ENCODE results near the gene TSPO. TPM values are rescaled to one million over a fixed set of nuclear protein-coding genes. Genes with fewer than 3 reads are reported as not detected.

The TSPO gene
- polyA plus RNA-seq, 1 donor from 2014 or later, result 125 TPM

DNA sequence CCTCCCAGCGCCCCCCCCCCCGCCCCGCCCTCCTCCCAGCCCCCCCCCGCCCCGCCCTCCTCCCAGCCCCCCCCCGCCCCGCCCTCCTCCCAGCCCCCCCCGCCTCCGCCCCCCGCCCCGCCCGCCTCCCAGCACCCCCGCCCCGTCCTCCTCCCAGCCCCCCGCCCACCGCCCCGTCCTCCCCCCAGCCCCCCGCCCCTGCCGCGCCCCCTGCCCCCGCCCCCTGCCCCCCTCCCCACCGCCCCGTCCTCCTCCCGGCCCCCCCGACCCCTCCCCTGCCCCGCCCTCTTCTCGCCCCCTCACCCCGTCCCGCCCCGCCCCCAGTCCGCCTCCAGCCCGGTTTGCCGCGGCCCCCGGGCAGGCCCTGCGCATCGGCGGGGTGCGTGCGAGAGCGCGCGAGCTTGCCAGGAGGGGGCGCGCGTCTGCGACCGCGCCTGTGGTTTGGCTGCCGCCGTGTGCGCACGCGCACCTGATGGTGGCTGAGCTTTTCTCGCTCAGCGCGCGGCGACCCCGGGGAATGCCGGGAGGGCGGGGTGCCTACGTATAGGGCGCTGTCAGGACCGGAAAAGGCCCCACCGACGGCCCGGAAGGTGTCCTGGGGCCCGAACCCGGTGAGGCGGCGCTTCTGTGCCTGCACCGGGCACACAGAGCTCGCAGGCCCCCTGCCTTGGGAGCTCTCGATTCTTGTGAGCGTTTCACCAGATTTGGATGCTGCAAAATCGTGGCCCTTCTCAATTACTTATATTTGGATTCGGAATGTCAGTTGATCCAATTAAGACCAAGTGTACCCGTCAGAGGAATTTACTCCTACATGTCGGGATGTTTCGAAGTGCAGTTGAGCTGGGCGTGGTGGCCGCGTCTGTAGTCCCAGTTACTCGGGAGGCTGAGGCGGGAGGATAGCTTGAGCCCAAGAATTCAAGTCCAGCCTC, 36.1 kb downstream of the TSPO start:
- Mint-ChIP-seq H3K27me3 (no peaks in the 10 kb centered on the region), H3K4me3 (peak overlapping the region; percentile 81 to 96 (median 92)), H3K9me3 (peaks cover 0 to 7% (median 0%) of the 10 kb centered on the region in 3 donors), H3K4me1 (peaks cover 0 to 8% (median 5%) of the 10 kb centered on the region in 3 donors), H3K27ac (peak overlapping the region; percentile 97 to 100 (median 98)), H3K36me3 (no peaks in the 10 kb centered on the region)

DNA sequence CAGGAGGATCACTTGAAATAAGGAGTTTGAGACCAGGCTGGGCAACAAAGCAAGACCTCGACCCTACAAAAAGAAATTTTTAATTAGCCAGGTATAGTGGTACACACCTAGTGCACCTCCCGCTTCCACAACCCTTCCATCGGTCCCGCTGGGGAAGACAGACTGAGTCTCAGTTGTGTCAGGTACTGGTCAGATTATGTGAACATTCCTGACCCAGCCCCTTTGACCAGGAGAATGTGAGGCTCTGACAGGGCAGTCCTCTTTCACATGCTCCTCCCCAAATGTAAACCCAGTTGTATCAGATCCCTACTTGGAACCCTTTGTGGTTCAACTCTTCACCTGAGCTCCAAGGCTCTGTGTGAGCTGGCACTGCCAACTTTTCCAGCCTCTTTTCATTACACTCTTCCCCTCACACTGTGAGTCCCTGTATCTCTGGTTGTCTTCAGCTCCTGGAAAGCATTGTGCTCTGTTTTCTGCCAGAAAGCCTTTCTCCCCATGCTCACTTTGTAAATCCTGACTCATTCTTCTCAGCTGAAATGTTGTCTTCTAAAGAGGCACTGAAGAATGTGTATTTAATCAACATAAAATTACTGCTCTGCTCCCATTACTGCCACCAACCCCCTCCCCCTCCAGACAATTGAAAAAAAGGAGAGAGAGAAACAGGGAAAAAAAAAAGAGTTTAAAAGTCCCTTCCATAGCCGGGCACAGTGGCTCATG, 37.6 kb downstream of the TSPO start:
- peaks cover 0 to 7% (median 5%) of the 10 kb centered on the region in 3 donors for H3K4me1 Mint-ChIP-seq
- peak overlapping the region in 2 of 3 donors; percentile 74 to 84 for H3K27ac Mint-ChIP-seq
- H3K36me3 Mint-ChIP-seq, result no peaks in the 10 kb centered on the region
- peak overlapping the region in 3 of 4 donors; percentile 65 to 84 (median 82) for H3K4me3 Mint-ChIP-seq
- H3K9me3 Mint-ChIP-seq, result peaks cover 0 to 7% (median 0%) of the 10 kb centered on the region in 3 donors
- peaks cover 1% of the 10 kb centered on the region for H3K27me3 Mint-ChIP-seq

DNA sequence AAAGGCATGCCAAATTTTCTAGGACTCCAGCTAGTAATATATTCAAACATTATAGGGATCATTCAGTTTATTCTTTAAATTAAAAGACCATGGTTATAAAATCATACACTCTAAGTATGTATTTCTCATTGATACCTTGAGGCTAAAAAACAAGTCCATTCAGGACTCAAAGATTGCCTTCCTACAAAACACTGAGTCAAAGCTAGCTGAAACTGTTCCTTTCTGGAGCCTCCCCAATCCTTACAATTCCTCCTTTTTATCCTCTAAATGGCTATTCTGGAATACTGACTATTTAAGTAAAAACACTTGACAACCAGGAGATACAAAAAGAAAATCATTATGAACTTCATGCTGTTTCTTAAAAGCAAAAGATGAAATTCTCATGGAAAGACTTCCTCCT, 40.5 kb downstream of the TSPO start:
- H3K27me3 Mint-ChIP-seq, result peaks cover 4% of the 10 kb centered on the region
- H3K4me1 Mint-ChIP-seq, result peaks cover 0 to 3% (median 2%) of the 10 kb centered on the region in 3 donors
- peak overlapping the region in 1 of 4 donors; percentile 37 for H3K4me3 Mint-ChIP-seq
- no peaks in the 10 kb centered on the region for H3K36me3 Mint-ChIP-seq
- peaks cover 0 to 7% (median 0%) of the 10 kb centered on the region in 3 donors for H3K9me3 Mint-ChIP-seq
- H3K27ac Mint-ChIP-seq, result peak overlapping the region in 1 of 3 donors; percentile 23

DNA sequence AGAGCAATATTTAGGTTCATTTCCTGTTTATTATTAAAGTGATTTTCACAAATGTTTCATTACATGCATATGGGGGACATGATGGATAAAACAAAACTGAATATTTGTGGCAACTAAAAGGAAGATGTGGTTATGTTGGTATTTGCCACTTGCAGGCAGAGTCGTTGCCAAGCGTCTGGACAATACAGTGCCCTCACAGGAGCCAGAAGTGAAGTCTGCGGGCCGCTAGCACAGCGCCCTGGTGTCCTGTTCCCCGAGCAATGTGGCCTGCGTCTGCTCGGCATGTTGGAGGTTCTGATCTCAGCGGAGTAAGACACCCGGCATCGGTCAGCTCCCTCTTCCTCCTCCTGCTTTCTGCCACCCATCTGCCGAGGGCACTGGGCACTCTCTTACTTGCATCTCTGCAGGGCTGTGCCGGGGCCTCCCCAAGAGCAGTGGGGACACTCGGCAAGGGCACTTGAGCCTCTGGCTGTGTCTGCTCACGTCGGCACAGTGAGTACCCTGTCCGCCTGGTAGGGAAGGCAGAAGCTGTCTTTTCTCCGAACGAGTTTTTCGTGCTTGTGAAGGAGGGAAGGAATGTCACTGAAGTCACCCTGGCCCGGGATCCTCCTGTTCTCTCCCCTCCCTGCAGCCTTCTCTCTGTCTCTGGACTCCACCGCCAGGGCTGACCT, 46.0 kb downstream of the TSPO start:
- H3K27me3 Mint-ChIP-seq, result peaks cover 24% of the 10 kb centered on the region
- no peak overlapping the region for H3K27ac Mint-ChIP-seq
- H3K4me3 Mint-ChIP-seq, result no peak overlapping the region
- H3K36me3 Mint-ChIP-seq, result no peaks in the 10 kb centered on the region
- H3K4me1 Mint-ChIP-seq, result no peaks in the 10 kb centered on the region
- peaks cover 0 to under 1% (median 0%) of the 10 kb centered on the region in 3 donors for H3K9me3 Mint-ChIP-seq

DNA sequence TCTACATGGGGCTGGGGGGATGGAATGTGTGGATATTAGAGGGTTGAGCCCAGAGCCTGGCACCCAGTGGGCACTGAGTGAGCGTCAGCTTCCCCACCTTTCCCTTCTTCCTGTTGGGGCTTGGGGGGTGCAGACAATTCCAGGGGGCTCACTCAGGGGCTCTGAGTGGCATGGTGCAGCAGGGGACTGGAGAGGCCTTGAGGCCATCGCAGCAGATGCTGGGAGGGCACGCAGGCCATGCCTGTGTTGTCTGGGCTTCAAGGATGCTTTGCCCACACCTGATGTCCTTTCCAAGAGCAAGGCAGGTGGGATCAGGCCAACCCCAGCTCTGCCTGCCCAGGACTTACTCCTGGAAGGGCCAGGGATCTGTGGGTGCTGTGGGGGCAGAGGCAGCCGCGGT, 46.8 kb downstream of the TSPO start:
- Mint-ChIP-seq H3K4me1 (no peaks in the 10 kb centered on the region), H3K36me3 (no peaks in the 10 kb centered on the region), H3K4me3 (no peak overlapping the region), H3K27me3 (peaks cover 23% of the 10 kb centered on the region), H3K27ac (no peak overlapping the region), H3K9me3 (peaks cover 0 to 1% (median 0%) of the 10 kb centered on the region in 3 donors)

DNA sequence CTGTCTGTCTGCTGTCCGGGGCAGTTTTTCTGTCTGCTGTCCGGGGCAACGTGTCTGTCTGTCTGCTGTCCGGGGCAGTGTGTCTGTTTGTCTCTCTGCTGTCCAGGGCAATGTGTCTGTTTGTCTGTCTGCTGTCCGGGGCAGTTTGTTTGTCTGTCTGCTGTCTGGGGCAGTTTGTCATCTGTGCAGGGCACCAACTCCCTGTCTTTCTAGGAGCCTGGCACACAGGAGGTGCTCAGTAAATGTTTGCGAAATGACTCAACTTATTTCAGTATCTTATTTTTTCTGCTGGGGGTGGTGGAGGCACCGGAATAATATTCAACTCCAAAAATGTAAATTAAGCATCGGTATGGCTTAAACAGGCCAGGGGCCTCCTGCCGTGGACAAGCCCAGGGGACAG, 47.6 kb downstream of the TSPO start:
- Mint-ChIP-seq H3K4me3 (no peak overlapping the region), H3K27me3 (peaks cover 23% of the 10 kb centered on the region), H3K27ac (no peak overlapping the region), H3K4me1 (no peaks in the 10 kb centered on the region), H3K36me3 (no peaks in the 10 kb centered on the region), H3K9me3 (peaks cover 0 to 1% (median 0%) of the 10 kb centered on the region in 3 donors)

DNA sequence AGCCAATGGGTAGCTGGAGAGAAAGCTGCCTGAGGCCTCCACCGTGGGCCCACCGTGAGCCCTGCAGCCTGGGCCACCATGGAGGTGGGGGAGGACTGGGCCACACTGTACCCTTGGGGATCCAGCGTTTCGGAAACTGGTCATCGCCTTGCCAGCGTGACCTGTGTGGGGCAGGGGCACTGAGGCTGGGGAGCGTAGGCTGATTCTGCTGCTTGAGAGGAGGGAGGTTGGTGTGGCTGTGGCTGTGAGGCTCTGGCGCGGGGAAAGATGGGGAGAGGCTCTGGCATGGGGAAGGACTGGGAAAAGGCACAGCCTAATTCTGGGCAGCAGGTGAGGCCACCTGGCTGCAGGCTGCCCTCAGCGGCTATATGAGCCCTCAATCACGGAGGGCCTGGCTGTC, 48.2 kb downstream of the TSPO start:
- Mint-ChIP-seq H3K36me3 (no peaks in the 10 kb centered on the region), H3K4me1 (no peaks in the 10 kb centered on the region), H3K27me3 (peaks cover 23% of the 10 kb centered on the region), H3K27ac (no peak overlapping the region), H3K9me3 (peaks cover 0 to 1% (median 0%) of the 10 kb centered on the region in 3 donors), H3K4me3 (no peak overlapping the region)

DNA sequence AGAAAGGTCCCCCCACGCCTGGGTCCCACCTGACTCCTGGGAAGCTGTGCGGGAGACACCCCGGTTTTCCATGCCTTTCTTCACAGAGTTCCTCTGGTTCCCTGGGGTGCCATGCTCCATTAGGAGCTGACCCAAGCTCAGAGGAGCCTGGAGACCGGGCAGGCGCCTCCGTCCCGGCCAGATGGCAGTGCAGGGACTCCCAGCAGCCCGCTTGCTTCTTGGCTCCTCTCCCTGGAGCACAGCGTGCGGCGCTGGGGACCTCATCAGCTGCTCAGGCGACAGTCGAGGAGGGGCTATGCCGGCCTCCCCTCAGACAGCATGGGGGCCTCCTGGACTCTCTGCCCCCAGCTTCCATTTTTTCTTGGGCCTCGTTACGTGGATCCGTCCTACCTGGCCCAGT, 48.7 kb downstream of the TSPO start:
- peaks cover 23% of the 10 kb centered on the region for H3K27me3 Mint-ChIP-seq
- H3K36me3 Mint-ChIP-seq, result no peaks in the 10 kb centered on the region
- H3K4me3 Mint-ChIP-seq, result no peak overlapping the region
- H3K4me1 Mint-ChIP-seq, result no peaks in the 10 kb centered on the region
- H3K9me3 Mint-ChIP-seq, result peaks cover 0 to 1% (median 0%) of the 10 kb centered on the region in 3 donors
- H3K27ac Mint-ChIP-seq, result peak overlapping the region in 1 of 3 donors; percentile 59

DNA sequence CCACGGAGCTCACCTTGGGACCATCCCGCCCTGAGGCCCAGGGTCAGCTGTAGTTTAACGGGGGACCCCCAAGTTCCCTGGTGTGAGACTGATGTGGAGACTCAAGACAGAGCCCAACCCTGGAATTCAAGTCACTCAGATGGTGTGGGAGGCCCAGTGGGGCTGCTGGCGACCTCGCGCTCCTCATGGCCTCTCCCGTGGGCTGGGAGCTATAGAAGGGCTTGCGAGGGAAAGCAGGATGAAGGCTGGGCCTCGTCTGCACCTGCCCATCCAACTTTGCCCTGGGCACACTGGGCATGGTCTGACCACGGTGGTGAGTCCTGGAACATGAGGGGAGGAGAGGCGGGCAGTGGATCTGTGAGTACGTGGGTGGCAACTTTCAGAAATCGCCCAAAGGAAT, 49.2 kb downstream of the TSPO start:
- H3K4me3 Mint-ChIP-seq, result no peak overlapping the region
- peaks cover 21% of the 10 kb centered on the region for H3K27me3 Mint-ChIP-seq
- no peaks in the 10 kb centered on the region for H3K36me3 Mint-ChIP-seq
- H3K9me3 Mint-ChIP-seq, result peaks cover 0 to 1% (median 0%) of the 10 kb centered on the region in 3 donors
- no peaks in the 10 kb centered on the region for H3K4me1 Mint-ChIP-seq
- H3K27ac Mint-ChIP-seq, result no peak overlapping the region

DNA sequence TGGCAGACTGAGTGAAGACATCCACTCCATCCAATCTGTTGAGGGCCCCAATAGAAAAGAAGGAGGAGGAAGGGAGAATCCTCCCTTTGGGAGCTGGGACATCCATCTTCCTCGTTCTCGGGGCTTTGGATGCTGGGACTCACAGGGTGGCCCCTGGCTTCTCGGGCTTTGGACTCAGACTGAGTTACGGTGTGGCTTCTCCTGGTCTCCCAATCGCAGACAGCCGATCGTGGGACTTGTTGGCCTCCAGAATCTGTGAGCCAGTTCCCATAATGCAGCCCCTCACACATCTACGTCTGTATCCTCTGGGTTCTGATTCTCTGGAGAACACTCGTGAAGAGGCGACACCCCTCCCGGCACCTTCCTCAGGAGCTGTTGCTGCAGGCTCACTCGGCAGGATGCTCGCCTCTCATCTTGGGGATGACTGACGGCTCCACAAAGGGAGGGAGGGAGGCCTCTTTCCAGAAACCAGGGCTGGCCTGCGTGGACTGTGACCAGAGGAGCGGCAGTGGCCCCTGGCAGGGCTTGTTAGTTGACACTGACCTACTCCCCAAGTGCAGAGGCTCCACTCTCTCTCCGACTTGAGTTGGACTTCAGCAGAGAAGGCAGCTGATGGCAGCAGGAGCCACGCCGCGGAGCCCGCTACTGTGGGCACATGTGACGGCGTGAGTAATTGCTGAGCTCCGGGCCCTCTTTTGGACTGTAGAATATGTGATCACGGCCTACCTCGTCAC, 50.3 kb downstream of the TSPO start:
- H3K9me3 Mint-ChIP-seq, result peaks cover 0 to 1% (median 0%) of the 10 kb centered on the region in 3 donors
- H3K36me3 Mint-ChIP-seq, result no peaks in the 10 kb centered on the region
- H3K27me3 Mint-ChIP-seq, result peaks cover 20% of the 10 kb centered on the region
- H3K27ac Mint-ChIP-seq, result no peak overlapping the region
- no peak overlapping the region for H3K4me3 Mint-ChIP-seq
- H3K4me1 Mint-ChIP-seq, result no peaks in the 10 kb centered on the region

DNA sequence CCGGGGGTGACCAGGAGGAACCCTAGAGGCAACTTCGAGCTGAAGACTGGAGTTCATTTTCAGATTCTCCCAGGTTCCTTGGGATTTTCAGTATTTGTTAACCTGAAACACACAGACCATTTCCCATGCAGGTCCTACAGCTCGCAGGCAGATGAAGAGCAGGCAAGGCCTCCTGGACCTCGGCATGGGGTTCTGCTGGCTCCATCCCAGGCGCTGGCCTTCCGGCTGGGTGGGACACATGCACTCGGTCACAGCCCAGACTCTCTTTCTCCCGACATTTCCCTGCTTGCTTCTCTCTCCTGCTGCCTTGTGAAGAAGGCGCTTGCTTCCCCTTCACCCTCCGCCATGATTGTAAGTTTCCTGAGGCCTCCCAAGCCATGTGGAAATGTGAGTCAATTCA, 51.0 kb downstream of the TSPO start:
- Mint-ChIP-seq H3K27ac (no peak overlapping the region), H3K36me3 (no peaks in the 10 kb centered on the region)

DNA sequence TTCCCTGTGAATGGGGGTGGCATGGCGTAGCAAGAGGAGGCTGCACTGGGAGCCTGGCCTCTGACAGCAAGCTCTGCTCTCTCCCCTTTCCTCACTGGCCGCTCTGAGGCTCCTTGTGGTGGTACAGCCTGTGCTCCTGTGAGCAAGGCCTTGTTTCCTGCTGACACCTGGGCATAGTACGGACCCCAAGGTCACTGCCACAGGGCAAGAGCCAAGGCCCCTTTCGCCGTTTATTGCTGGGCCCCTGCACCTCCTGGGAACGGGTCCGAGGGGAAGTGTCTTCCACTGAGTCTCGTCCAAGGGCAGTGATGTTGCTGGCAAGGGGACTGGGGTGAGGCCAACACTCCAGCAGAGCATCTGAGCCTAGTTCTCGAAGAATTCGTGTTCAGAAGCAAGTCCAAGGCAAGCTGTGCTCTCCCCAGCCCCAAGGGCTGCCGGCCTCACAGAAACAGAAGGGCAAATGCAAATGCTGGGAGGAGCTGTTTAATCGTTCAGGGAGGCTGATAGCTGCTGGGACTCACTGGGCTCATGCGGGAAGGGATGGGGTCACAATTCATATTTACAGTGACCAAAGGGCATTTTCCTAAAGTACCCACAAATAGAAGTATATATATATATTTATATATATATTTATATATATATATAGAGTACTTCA, 51.5 kb downstream of the TSPO start:
- Mint-ChIP-seq H3K9me3 (peaks cover 0 to 1% (median 0%) of the 10 kb centered on the region in 3 donors), H3K36me3 (no peaks in the 10 kb centered on the region), H3K4me1 (no peaks in the 10 kb centered on the region), H3K27me3 (peaks cover 10% of the 10 kb centered on the region), H3K4me3 (no peak overlapping the region), H3K27ac (no peak overlapping the region)

More for the DNA sequence above, 51.0 kb downstream of the TSPO start:
- no peak overlapping the region for H3K4me3 Mint-ChIP-seq
- peaks cover 0 to 1% (median 0%) of the 10 kb centered on the region in 3 donors for H3K9me3 Mint-ChIP-seq
- peaks cover 15% of the 10 kb centered on the region for H3K27me3 Mint-ChIP-seq
- H3K4me1 Mint-ChIP-seq, result no peaks in the 10 kb centered on the region

DNA sequence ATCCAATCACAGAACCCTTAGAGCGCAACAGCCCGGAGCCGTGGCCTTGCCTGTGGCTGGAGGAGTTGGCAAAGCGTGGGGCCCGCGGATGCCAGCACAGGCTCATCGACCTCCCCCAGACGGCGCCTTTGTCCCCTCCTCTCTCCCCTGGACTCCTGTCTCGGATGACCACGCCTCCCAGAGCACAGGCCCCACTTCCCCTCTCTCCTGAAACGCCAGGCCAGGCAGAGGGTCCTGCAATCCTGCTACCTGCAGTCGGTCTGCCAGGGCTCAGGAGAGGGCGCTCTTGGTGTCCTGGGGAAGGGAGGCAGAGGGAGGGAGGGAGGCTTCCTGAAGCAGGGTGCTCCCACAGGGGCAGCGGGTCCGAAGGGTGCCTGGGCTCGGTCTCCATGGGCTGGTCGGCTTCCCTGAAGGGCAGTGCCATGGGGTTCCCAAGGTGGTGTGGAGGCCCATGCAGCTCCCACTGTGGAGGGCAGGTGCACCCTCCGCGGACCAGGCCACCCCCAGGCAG, 52.2 kb downstream of the TSPO start:
- H3K9me3 Mint-ChIP-seq, result peaks cover 0 to 1% (median 0%) of the 10 kb centered on the region in 3 donors
- no peak overlapping the region for H3K27ac Mint-ChIP-seq
- H3K4me1 Mint-ChIP-seq, result no peaks in the 10 kb centered on the region
- H3K36me3 Mint-ChIP-seq, result no peaks in the 10 kb centered on the region
- no peak overlapping the region for H3K4me3 Mint-ChIP-seq
- peaks cover 7% of the 10 kb centered on the region for H3K27me3 Mint-ChIP-seq

DNA sequence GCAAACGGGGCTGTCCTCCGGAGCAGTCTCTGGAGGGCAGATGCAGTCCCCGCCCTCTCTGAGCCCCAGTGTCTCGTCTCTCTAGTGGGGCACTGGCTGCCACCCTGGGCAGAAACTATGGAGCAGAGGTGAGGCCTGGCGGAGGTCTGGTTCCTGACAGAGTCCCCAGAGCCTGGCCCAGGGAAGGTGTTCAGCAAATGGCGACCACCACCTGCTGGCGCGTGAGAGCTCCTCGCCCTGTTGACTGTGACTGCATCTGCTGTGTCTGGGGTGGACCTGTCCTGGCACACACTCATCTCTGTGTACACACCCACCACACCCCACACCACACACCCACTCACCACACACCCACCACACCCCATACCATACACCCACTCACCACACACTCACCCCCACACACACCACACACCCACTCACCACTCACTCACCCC, 53.9 kb downstream of the TSPO start:
- H3K36me3 Mint-ChIP-seq, result no peaks in the 10 kb centered on the region
- H3K4me1 Mint-ChIP-seq, result no peaks in the 10 kb centered on the region
- no peak overlapping the region for H3K27ac Mint-ChIP-seq
- H3K4me3 Mint-ChIP-seq, result no peak overlapping the region
- peaks cover 1% of the 10 kb centered on the region for H3K27me3 Mint-ChIP-seq
- peaks cover 0 to 1% (median 0%) of the 10 kb centered on the region in 3 donors for H3K9me3 Mint-ChIP-seq

Measured in IgD-negative memory B cell (primary cell).